Measurements from ENCODE around the gene TAF3.

DNA sequence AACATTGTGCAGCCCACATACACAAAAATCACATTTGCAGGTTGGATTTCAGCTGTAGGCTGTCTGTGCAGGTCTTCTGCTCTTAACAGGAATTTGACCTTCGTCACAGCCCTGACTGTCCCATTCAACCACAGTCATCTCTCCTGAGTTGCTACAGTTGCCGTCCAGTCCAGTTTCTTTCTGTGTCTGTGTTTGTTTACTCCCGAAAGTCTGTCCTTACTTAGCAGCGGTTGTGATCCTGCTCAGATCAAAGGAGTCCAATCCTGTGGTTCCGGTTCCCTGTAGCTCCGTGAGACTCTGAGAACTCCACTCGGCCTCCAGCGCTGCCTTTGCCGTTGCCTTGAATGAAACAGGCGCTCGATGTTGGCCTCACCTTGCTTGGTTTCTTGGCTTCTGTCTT is 124.6 kb downstream of the TAF3 start:
- TF ChIP-seq, protein P1, sequence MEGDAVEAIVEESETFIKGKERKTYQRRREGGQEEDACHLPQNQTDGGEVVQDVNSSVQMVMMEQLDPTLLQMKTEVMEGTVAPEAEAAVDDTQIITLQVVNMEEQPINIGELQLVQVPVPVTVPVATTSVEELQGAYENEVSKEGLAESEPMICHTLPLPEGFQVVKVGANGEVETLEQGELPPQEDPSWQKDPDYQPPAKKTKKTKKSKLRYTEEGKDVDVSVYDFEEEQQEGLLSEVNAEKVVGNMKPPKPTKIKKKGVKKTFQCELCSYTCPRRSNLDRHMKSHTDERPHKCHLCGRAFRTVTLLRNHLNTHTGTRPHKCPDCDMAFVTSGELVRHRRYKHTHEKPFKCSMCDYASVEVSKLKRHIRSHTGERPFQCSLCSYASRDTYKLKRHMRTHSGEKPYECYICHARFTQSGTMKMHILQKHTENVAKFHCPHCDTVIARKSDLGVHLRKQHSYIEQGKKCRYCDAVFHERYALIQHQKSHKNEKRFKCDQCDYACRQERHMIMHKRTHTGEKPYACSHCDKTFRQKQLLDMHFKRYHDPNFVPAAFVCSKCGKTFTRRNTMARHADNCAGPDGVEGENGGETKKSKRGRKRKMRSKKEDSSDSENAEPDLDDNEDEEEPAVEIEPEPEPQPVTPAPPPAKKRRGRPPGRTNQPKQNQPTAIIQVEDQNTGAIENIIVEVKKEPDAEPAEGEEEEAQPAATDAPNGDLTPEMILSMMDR (IDR thresholded peaks at IDR 0.05) = no peak
- TF ChIP-seq POLR2AphosphoS5 (IDR thresholded peaks at IDR 0.05) (no peak), POLR2A (IDR thresholded peaks at IDR 0.05) (no peak)

Measured in breast epithelium (tissue), 3 donors.